ENCODE measurements around the gene ANKRD34A. TPM values are rescaled to one million over a fixed set of nuclear protein-coding genes. Genes with fewer than 3 reads are reported as not detected.
"Not testable (repeated sequence)": the region's sequence is repeated elsewhere in the genome, so short reads cannot be mapped to it uniquely, and the experiment has no call there.

Gene ANKRD34A
- total RNA-seq, 6 experiments from 2014 or later: 8.1 to 14.9 (median 10.2) TPM

- Mint-ChIP-seq H3K4me1 (ENCODE audit: low read depth) (peaks cover 6% of the 10 kb centered on the region), H3K4me3 (peak overlapping the region; percentile 51), H3K36me3 (ENCODE audit: low read depth) (peaks cover 6% of the 10 kb centered on the region; the same call in 1 of the 2 replicates)
Observed at GRCh38 chr1:145927916-145928643, 36.3 kb downstream of the ANKRD34A start.

GRCh38 chr1:145927063-145927886 is 37.1 kb downstream of the ANKRD34A start, which contains the start of gene RBM8A:
Gene RBM8A (minus strand): TSS chr1:145927484. CDS start chr1:145927426, 58 bp downstream.
- Mint-ChIP-seq H3K9me3 (no peaks in the 10 kb centered on the region), H3K27me3 (ENCODE audit: insufficient read depth) (peaks cover 5% of the 10 kb centered on the region; the same call in 1 of the 2 replicates), H3K4me1 (ENCODE audit: low read depth) (peaks cover 6% of the 10 kb centered on the region), H3K4me3 (peak within 1 kb of the TSS; percentile 51; the same call in 1 of the 2 replicates), H3K36me3 (ENCODE audit: low read depth) (peaks cover 6% of the 10 kb centered on the region; the same call in 1 of the 2 replicates), H3K27ac (no peak within 1 kb of the TSS; the same call in 1 of the 2 replicates)
- peak; percentile 98 for DNase-seq
- peak; percentile 84 for TF ChIP-seq CTCF (IDR thresholded peaks at IDR 0.05)

More at GRCh38 chr1:145927916-145928643, 36.3 kb downstream of the ANKRD34A start:
- TF ChIP-seq CTCF (IDR thresholded peaks at IDR 0.05): no peak
- no peak for DNase-seq
- no peaks in the 10 kb centered on the region for H3K9me3 Mint-ChIP-seq
- H3K27me3 Mint-ChIP-seq (ENCODE audit: insufficient read depth): peaks cover 5% of the 10 kb centered on the region; the same call in 1 of the 2 replicates
- no peak overlapping the region; the same call in 1 of the 2 replicates for H3K27ac Mint-ChIP-seq

- Mint-ChIP-seq H3K27me3 (ENCODE audit: insufficient read depth) (peaks cover 5% of the 10 kb centered on the region; the same call in 1 of the 2 replicates), H3K36me3 (ENCODE audit: low read depth) (peaks cover 6% of the 10 kb centered on the region; the same call in 1 of the 2 replicates), H3K27ac (no peak overlapping the region), H3K4me3 (no peak overlapping the region), H3K4me1 (ENCODE audit: low read depth) (peaks cover 6% of the 10 kb centered on the region), H3K9me3 (no peaks in the 10 kb centered on the region)
- TF ChIP-seq CTCF (IDR thresholded peaks at IDR 0.05): no peak
- no peak for DNase-seq
Observed at GRCh38 chr1:145926686-145927062, 37.7 kb downstream of the ANKRD34A start.

- H3K36me3 Mint-ChIP-seq (ENCODE audit: low read depth): no peaks in the 10 kb centered on the region; the same call in 1 of the 2 replicates
- H3K9me3 Mint-ChIP-seq: no peaks in the 10 kb centered on the region
- no peak overlapping the region for H3K4me3 Mint-ChIP-seq
- peaks cover 10% of the 10 kb centered on the region for H3K27me3 Mint-ChIP-seq (ENCODE audit: insufficient read depth)
- H3K27ac Mint-ChIP-seq: no peak overlapping the region
- TF ChIP-seq CTCF (IDR thresholded peaks at IDR 0.05): no peak
- H3K4me1 Mint-ChIP-seq (ENCODE audit: low read depth): peaks cover 22% of the 10 kb centered on the region
- DNase-seq: no peak
Observed at GRCh38 chr1:145922266-145922665, 42.1 kb downstream of the ANKRD34A start.

- peaks cover 16% of the 10 kb centered on the region for H3K36me3 Mint-ChIP-seq (ENCODE audit: low read depth)
- H3K27me3 Mint-ChIP-seq (ENCODE audit: insufficient read depth); DNase-seq; H3K9me3 Mint-ChIP-seq: not testable (repeated sequence)
- H3K4me3 Mint-ChIP-seq: peak overlapping the region; percentile 97
- peak overlapping the region; percentile 95 for H3K27ac Mint-ChIP-seq
- H3K4me1 Mint-ChIP-seq (ENCODE audit: low read depth): peaks cover 35% of the 10 kb centered on the region
Observed at GRCh38 chr1:145920297-145920696, 44.1 kb downstream of the ANKRD34A start.

Data from HFFc6 (cell line).